Measurements from ENCODE around the gene MEGF6. TPM values are rescaled to one million over a fixed set of nuclear protein-coding genes. Genes with fewer than 3 reads are reported as not detected.

Gene MEGF6
- total RNA-seq, 1 donor from 2014 or later: 10.9 TPM

GRCh38 chr1:3464649-3465025, 146.7 kb downstream of the MEGF6 start:
- POLR2A ChIA-PET: no interaction called here
- H3K27me3 Mint-ChIP-seq: peaks cover 4% of the 10 kb centered on the region
- H3K36me3 Mint-ChIP-seq (ENCODE audit: low read depth): no peaks in the 10 kb centered on the region
- no peak for TF ChIP-seq CTCF (IDR thresholded peaks at IDR 0.05)
- CTCF ChIA-PET: interaction anchor here (0.5 kb wide), 1 partner anchor 320 kb away, joined by 4 read pairs; no protein-coding TSS in a partner anchor
- intact Hi-C loops (cut with micrococcal nuclease): no loop called here
- H3K9me3 Mint-ChIP-seq: no peaks in the 10 kb centered on the region
- ATAC-seq (ENCODE audit: low read depth): no peak
- no peak for DNase-seq
- peaks cover 3% of the 10 kb centered on the region for H3K4me1 Mint-ChIP-seq
- no peak overlapping the region for H3K27ac Mint-ChIP-seq
- no peak overlapping the region for H3K4me3 Mint-ChIP-seq

GRCh38 chr1:3463891-3464648, 147.2 kb downstream of the MEGF6 start:
- H3K4me1 Mint-ChIP-seq: peaks cover 3% of the 10 kb centered on the region
- no peak overlapping the region for H3K27ac Mint-ChIP-seq
- H3K27me3 Mint-ChIP-seq: peaks cover 4% of the 10 kb centered on the region
- ATAC-seq (ENCODE audit: low read depth) (no peak), DNase-seq (no peak)
- H3K9me3 Mint-ChIP-seq: no peaks in the 10 kb centered on the region
- ChIA-PET CTCF (no interaction called here), POLR2A (no interaction called here)
- H3K36me3 Mint-ChIP-seq (ENCODE audit: low read depth): no peaks in the 10 kb centered on the region
- H3K4me3 Mint-ChIP-seq: no peak overlapping the region
- intact Hi-C loops (cut with micrococcal nuclease): no loop called here
- TF ChIP-seq CTCF (IDR thresholded peaks at IDR 0.05): no peak

GRCh38 chr1:3463408-3463863, 147.9 kb downstream of the MEGF6 start:
- intact Hi-C loops (cut with micrococcal nuclease): no loop called here
- CTCF ChIA-PET: no interaction called here
- H3K4me1 Mint-ChIP-seq: peaks cover 3% of the 10 kb centered on the region

GRCh38 chr1:3463013-3463385, 148.3 kb downstream of the MEGF6 start:
- DNase-seq (no peak), ATAC-seq (ENCODE audit: low read depth) (no peak)
- ChIA-PET POLR2A (no interaction called here), CTCF (no interaction called here)
- H3K36me3 Mint-ChIP-seq (ENCODE audit: low read depth): no peaks in the 10 kb centered on the region
- no peak for TF ChIP-seq CTCF (IDR thresholded peaks at IDR 0.05)
- H3K27ac Mint-ChIP-seq: no peak overlapping the region
- no peak overlapping the region for H3K4me3 Mint-ChIP-seq
- H3K27me3 Mint-ChIP-seq: peaks cover 4% of the 10 kb centered on the region
- H3K4me1 Mint-ChIP-seq: peaks cover 3% of the 10 kb centered on the region
- H3K9me3 Mint-ChIP-seq: no peaks in the 10 kb centered on the region
- intact Hi-C loops (cut with micrococcal nuclease): no loop called here

More at GRCh38 chr1:3463408-3463863, 147.9 kb downstream of the MEGF6 start:
- DNase-seq: no peak
- no peak for TF ChIP-seq CTCF (IDR thresholded peaks at IDR 0.05)
- no peak overlapping the region for H3K27ac Mint-ChIP-seq
- POLR2A ChIA-PET: no interaction called here
- H3K4me3 Mint-ChIP-seq: no peak overlapping the region
- H3K9me3 Mint-ChIP-seq: no peaks in the 10 kb centered on the region
- no peak for ATAC-seq (ENCODE audit: low read depth)
- H3K27me3 Mint-ChIP-seq: peaks cover 4% of the 10 kb centered on the region
- no peaks in the 10 kb centered on the region for H3K36me3 Mint-ChIP-seq (ENCODE audit: low read depth)

GRCh38 chr1:3462356-3463012, 148.8 kb downstream of the MEGF6 start:
- CTCF ChIA-PET: no interaction called here
- intact Hi-C loops (cut with micrococcal nuclease): no loop called here
- TF ChIP-seq CTCF (IDR thresholded peaks at IDR 0.05): no peak
- ATAC-seq (ENCODE audit: low read depth) (no peak), DNase-seq (no peak)
- Mint-ChIP-seq H3K9me3 (no peaks in the 10 kb centered on the region), H3K36me3 (ENCODE audit: low read depth) (no peaks in the 10 kb centered on the region), H3K27ac (no peak overlapping the region), H3K4me1 (peaks cover 3% of the 10 kb centered on the region), H3K27me3 (peaks cover 4% of the 10 kb centered on the region), H3K4me3 (no peak overlapping the region)
- POLR2A ChIA-PET: no interaction called here

Measured in activated B cell treated with CpG ODN at 0.5 μM for 24 hours (primary cell).